Stimulated activated CD4-positive, alpha-beta T cell treated with anti-CD3 and anti-CD28 coated beads, Interleukin-15, amount 100 ng/mL, for 1 hour (primary cell): ENCODE data around the gene CT45A7.
"Not testable (repeated sequence)": the region's sequence is repeated elsewhere in the genome, so short reads cannot be mapped to it uniquely, and the experiment has no call there.

Experiments
- DNase-seq, 2 donors: peaks; one replicate each; pipeline ENCODE4 v3.0.0-alpha.2; 2020; ENCODE audit warnings: low read depth in 1 of 2, low spot score in 1 of 2

Gene CT45A7, protein sequence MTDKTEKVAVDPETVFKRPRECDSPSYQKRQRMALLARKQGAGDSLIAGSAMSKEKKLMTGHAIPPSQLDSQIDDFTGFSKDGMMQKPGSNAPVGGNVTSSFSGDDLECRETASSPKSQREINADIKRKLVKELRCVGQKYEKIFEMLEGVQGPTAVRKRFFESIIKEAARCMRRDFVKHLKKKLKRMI

GRCh38 chrX:135837180-135837579, at the start of gene CT45A7:
Gene CT45A7 (minus strand): TSS chrX:135837280. CDS start chrX:135833533, 3,747 bp downstream.
- not testable (repeated sequence) for DNase-seq

DNA sequence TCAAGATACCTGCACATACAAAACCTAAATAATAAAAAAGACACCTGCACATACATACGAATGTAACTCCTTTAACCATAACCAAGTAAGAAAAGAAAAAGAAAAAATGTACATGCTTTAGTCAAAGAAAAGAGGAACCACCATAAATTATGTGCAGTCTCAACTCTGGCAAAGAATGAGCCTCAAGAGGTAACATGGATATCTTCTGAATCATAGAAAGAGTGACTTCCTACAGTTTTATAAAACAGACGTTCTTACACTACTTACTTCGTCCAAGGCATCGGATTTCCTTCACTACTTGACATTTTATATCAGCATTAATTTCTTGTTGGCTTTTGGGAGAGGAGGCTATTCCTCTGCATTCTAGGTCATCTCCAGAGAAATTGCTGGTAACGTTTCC, 45.7 kb upstream of the CT45A7 start:
- not testable (repeated sequence) for DNase-seq

- not testable (repeated sequence) for DNase-seq
Observed at GRCh38 chrX:135871712-135872111, 34.6 kb upstream of the CT45A7 start, which contains the start of gene CT45A9. Gene CT45A9 (minus strand): TSS chrX:135871812. CDS start chrX:135868061, 3,751 bp downstream.

GRCh38 chrX:135854438-135854837, 17.4 kb upstream of the CT45A7 start, which contains the start of gene CT45A8:
Gene CT45A8 (minus strand): TSS chrX:135854538. CDS start chrX:135850783, 3,755 bp downstream.
- DNase-seq: not testable (repeated sequence)

GRCh38 chrX:135819912-135820311, 17.2 kb downstream of the CT45A7 start, which contains the start of gene CT45A2:
Gene CT45A2 (minus strand): TSS chrX:135820012. CDS start chrX:135816265, 3,747 bp downstream.
- DNase-seq: not testable (repeated sequence)

- DNase-seq: not testable (repeated sequence)
Observed at GRCh38 chrX:135802687-135803086, 34.4 kb downstream of the CT45A7 start, which contains the start of gene CT45A6. Gene CT45A6 (minus strand): TSS chrX:135802787. CDS start chrX:135798993, 3,794 bp downstream.

- not testable (repeated sequence) for DNase-seq
Observed at GRCh38 chrX:135785403-135785802, 51.7 kb downstream of the CT45A7 start, which contains the start of gene CT45A5. Gene CT45A5 (minus strand): TSS chrX:135785503. CDS start chrX:135781729, 3,774 bp downstream.
